GM06990 (cell line): ENCODE results near the gene UBE2O.

Experiments used
- DNase-seq: peaks from one replicate; pipeline ENCODE4 v3.0.0-alpha.2; 2011; ENCODE audit not compliant: insufficient read length; ENCODE audit errors: extremely low read depth
- H3K27me3 ChIP-seq: replicated peaks from 2 replicates; pipeline ENCODE4 v1.6.0; 2011; ENCODE audit warnings: low read length; ENCODE audit not compliant: control insufficient read depth, insufficient read depth
- H3K36me3 ChIP-seq: 2 replicates; pipeline ENCODE4 v1.5.1; 2011; ENCODE audit warnings: low read length; ENCODE audit not compliant: control insufficient read depth, insufficient read depth
- H3K4me3 ChIP-seq: replicated peaks from 2 replicates; pipeline ENCODE4 v1.5.1; 2011; ENCODE audit warnings: low read depth, mild to moderate bottlenecking, control low read depth, low read length
- TF ChIP-seq, protein P1 (sequence below): IDR thresholded peaks from 2 replicates; pipeline ENCODE4 v1.5.1; 2011; ENCODE audit warnings: low read length, control low read depth, mild to moderate bottlenecking, inconsistent platforms; ENCODE audit not compliant: insufficient read depth, poor library complexity, severe bottlenecking

The UBE2O gene

DNA sequence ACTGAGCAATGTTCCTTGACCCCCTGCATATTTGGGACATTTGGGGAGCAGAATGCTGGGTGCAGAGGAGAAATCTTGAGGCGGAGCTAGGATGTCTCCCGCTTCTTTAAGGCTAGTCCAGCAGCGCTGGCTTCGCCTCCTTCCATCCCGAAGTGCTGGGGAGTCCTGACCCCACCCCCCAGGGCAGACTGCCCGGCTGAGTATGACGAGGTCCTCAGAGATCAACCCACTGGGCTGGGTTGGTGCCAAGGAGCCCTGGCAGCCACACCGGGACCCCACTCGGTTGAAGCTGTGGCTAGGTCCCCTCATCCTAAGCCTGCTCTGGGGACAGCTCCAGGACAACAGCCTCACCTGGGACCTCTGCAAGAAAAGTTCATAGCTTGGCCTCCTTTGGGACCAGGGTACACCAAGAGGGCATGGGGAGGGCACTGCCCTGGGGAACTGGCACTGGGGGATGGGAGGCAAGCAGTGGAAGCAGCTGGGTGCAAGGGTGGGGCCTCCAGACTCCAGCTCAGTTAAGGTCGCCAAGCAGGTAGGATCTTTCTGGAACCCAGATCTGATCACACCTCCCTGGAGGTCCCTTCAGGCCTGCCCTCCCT lies 37.3 kb upstream of the UBE2O start:
- DNase-seq: no peak
- TF ChIP-seq, protein P1, sequence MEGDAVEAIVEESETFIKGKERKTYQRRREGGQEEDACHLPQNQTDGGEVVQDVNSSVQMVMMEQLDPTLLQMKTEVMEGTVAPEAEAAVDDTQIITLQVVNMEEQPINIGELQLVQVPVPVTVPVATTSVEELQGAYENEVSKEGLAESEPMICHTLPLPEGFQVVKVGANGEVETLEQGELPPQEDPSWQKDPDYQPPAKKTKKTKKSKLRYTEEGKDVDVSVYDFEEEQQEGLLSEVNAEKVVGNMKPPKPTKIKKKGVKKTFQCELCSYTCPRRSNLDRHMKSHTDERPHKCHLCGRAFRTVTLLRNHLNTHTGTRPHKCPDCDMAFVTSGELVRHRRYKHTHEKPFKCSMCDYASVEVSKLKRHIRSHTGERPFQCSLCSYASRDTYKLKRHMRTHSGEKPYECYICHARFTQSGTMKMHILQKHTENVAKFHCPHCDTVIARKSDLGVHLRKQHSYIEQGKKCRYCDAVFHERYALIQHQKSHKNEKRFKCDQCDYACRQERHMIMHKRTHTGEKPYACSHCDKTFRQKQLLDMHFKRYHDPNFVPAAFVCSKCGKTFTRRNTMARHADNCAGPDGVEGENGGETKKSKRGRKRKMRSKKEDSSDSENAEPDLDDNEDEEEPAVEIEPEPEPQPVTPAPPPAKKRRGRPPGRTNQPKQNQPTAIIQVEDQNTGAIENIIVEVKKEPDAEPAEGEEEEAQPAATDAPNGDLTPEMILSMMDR: no peak
- no peak overlapping the region for H3K4me3 ChIP-seq
- peaks cover 4% of the 10 kb centered on the region for H3K36me3 ChIP-seq
- H3K27me3 ChIP-seq: no peaks in the 10 kb centered on the region

DNA sequence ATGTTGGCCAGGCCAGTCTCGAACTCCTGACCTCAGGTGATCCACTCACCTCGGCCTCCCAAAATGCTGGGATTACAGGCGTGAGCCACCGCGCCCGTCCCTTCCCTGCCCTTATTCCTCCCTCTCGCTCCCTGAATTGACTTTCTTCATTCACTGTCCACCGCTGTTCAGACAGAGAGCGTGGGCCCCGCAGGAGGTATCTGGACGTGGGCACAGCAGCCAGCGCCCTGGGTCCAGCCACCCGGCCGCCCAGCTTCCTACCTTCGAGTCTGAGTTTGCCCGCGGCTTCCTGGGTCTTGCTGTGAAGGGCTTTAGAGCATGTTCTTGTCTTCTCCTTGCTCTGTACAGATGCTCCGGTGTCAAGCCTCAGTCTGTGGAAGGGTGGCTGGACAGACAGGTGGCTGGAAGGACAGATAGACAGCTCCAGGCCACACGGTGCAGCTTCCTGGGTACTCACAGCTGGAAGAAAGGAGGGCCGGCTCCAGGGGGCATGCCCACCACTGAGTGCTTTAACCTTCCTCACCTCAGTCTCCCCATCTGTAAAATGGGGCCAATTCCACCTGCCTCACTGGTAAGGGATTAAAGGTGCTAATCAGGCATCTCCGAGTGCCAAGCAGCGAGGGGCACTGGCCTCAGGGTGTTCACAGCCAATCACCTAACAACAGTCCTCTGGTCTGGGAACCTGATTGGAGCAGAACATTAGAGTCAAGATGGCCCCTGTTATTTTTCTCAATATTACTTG lies 34.7 kb upstream of the UBE2O start:
- no peak for DNase-seq
- Histone ChIP-seq H3K4me3 (no peak overlapping the region), H3K27me3 (no peaks in the 10 kb centered on the region), H3K36me3 (peaks cover 4% of the 10 kb centered on the region)
- TF ChIP-seq, protein P1: no peak

GRCh38 chr17:76485569-76485968 lies 32.6 kb upstream of the UBE2O start:
- H3K4me3 ChIP-seq: no peak overlapping the region
- DNase-seq: no peak
- H3K36me3 ChIP-seq: peaks cover 4% of the 10 kb centered on the region
- TF ChIP-seq, protein P1: no peak
- H3K27me3 ChIP-seq: no peaks in the 10 kb centered on the region

GRCh38 chr17:76484228-76484725 lies 31.3 kb upstream of the UBE2O start:
- TF ChIP-seq, protein P1: no peak
- no peak for DNase-seq
- H3K36me3 ChIP-seq: peaks cover 9% of the 10 kb centered on the region
- no peak overlapping the region for H3K4me3 ChIP-seq
- H3K27me3 ChIP-seq: no peaks in the 10 kb centered on the region

DNA sequence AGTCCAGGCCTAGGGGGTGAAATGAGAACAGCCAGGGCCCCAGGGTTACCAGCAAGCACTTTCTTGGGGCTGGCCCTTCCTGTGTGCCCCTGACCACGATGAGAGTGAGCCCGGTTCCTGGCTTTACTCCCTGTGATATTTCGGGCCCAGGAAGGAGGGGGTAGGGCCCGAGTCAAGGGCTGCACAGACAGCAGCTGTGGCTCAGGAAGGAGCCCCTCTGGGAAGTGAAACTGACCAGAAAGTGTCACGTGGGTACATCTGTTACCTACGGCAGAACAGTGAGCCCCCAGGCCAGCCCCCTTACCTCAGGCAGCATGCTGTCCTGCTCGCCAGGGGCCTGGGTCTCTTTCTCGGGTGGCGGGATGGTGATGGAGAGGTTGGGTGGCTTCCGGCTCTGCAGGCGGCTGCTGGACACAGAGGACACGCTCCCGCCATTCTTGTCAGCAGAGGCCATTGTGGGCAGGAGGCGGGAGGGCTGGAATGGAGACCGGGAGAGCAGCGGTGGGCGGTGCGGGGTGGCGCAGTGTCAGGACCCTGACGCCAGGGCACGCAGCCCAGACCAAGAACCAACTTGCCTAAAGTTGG lies 28.2 kb upstream of the UBE2O start:
- TF ChIP-seq, protein P1: no peak
- H3K27me3 ChIP-seq: no peaks in the 10 kb centered on the region
- peak; percentile 81 for DNase-seq
- peak overlapping the region; percentile 50 for H3K4me3 ChIP-seq
- H3K36me3 ChIP-seq: peaks cover 24% of the 10 kb centered on the region
